GM12864 (cell line): Measurements from ENCODE around the gene TM2D3.
"Not testable (repeated sequence)": the region's sequence is repeated elsewhere in the genome, so short reads cannot be mapped to it uniquely, and the experiment has no call there.

Experiments
- DNase-seq: peaks from one replicate; pipeline ENCODE4 v3.0.0-alpha.2; 2011; ENCODE audit warnings: low read depth
- H3K4me3 ChIP-seq: 2 replicates; pipeline ENCODE4 v1.5.1; 2011; ENCODE audit warnings: mild to moderate bottlenecking, low read depth, low read length, control low read depth
- CTCF ChIP-seq: IDR thresholded peaks from 2 replicates; pipeline ENCODE4 v1.5.1; 2011; ENCODE audit warnings: low read depth, mild to moderate bottlenecking, moderate library complexity, low read length, control low read depth, inconsistent platforms; ENCODE audit errors: missing control alignments

Gene TM2D3

GRCh38 chr15:101637919-101638318 lies 14.3 kb downstream of the TM2D3 start:
- no peak for TF ChIP-seq CTCF
- H3K4me3 ChIP-seq = no peak overlapping the region
- DNase-seq = no peak

GRCh38 chr15:101637516-101637915 lies 14.7 kb downstream of the TM2D3 start:
- no peak for DNase-seq
- H3K4me3 ChIP-seq = no peak overlapping the region
- no peak for TF ChIP-seq CTCF

- DNase-seq = no peak
- no peak for TF ChIP-seq CTCF
- no peak overlapping the region for H3K4me3 ChIP-seq
Measured at GRCh38 chr15:101637038-101637437, 15.1 kb downstream of the TM2D3 start.

GRCh38 chr15:101635944-101636727 lies 16.0 kb downstream of the TM2D3 start:
- no peak overlapping the region for H3K4me3 ChIP-seq
- DNase-seq = no peak
- TF ChIP-seq CTCF = no peak

GRCh38 chr15:101633356-101633755 lies 18.8 kb downstream of the TM2D3 start:
- H3K4me3 ChIP-seq = no peak overlapping the region
- TF ChIP-seq CTCF = no peak
- no peak for DNase-seq

- not testable (repeated sequence) for H3K4me3 ChIP-seq, DNase-seq
Measured at GRCh38 chr15:101626729-101627128, 25.5 kb downstream of the TM2D3 start.

- DNase-seq = no peak
- H3K4me3 ChIP-seq = no peak overlapping the region
Measured at GRCh38 chr15:101625980-101626379, 26.2 kb downstream of the TM2D3 start.

More at GRCh38 chr15:101625980-101626379, 26.2 kb downstream of the TM2D3 start:
- TF ChIP-seq CTCF = no peak
